Thyroid gland (tissue), 4 donors: ENCODE results near the gene FKRP. TPM values are rescaled to one million over a fixed set of nuclear protein-coding genes. Genes with fewer than 3 reads are reported as not detected.

Source experiments
- DNase-seq, 2 donors: peaks; one replicate each; pipeline ENCODE4 v3.0.0-alpha.2; 2019
- H3K27ac ChIP-seq, 3 donors: fragments of 200-600 bp; sonication (generic); 1 replicate in 2 of 3; 2 replicates in 1 of 3; pipeline ENCODE4 v1.5.1; 2016 to 2019; ENCODE audit warnings: mild to moderate bottlenecking in 1 of 3, moderate library complexity in 1 of 3
- H3K27me3 ChIP-seq: fragments of 200-600 bp; sonication (generic); one replicate; pipeline ENCODE4 v1.5.1; 2019
- H3K36me3 ChIP-seq, 2 donors: fragments of 200-600 bp; sonication (generic); one replicate each; pipeline ENCODE4 v1.5.1; 2016 to 2019
- H3K4me1 ChIP-seq, 2 donors: fragments of 200-600 bp; sonication (generic); one replicate each; pipeline ENCODE4 v1.5.1; 2017 to 2019
- H3K4me3 ChIP-seq, 3 donors: fragments of 200-600 bp; sonication (generic); replicated peaks in 1 of 3; 1 replicate in 2 of 3; 2 replicates in 1 of 3; pipeline ENCODE4 v1.5.1; 2016; ENCODE audit warnings: mild to moderate bottlenecking in 1 of 3
- H3K9me3 ChIP-seq: fragments of 200-600 bp; sonication (generic); one replicate; pipeline ENCODE4 v1.5.1; 2017
- CTCF ChIP-seq, 6 experiments: fragments of 200-600 bp in 3 of 6; fragments of 450-650 bp in 3 of 6; sonication (generic) in 3 of 6; IDR thresholded peaks; one replicate each; pipeline ENCODE4 v1.5.1; 2016 to 2019; ENCODE audit warnings: antibody characterized with exemption in 6 of 6, mild to moderate bottlenecking in 2 of 6, inconsistent platforms in 1 of 6, moderate library complexity in 1 of 6
- POLR2A ChIP-seq, 2 donors: fragments of 450-650 bp; IDR thresholded peaks; one replicate each; pipeline ENCODE4 v1.6.1; 2017; ENCODE audit warnings: antibody characterized with exemption in 2 of 2, mild to moderate bottlenecking in 2 of 2, moderate library complexity in 1 of 2
- WGBS, 2 donors: methylation state at CpG; one replicate each; pipeline ENCODE4 v1.1.5; 2017; 5-methylcytosine and 5-hydroxymethylcytosine counted together
- intact Hi-C: fragments of 100-400 bp; cut with DNase I; formaldehyde crosslinking; loops from one replicate; pipeline ENCODE4 v1.15.1; 2023
- total RNA-seq, 4 donors: library from RNA; depleted of rRNA; stranded (reverse); fragments of >200 nt; gene quantifications; one replicate each; pipeline ENCODE4 v1.2.3, GENCODE V29; 2016

The FKRP gene
- total RNA-seq, 4 donors from 2014 or later = 20.1 to 40.1 (median 23.1) TPM

- 27 to 31% methylated on average over 9 of the region's 9 CpGs for WGBS, 2 donors
- H3K36me3 ChIP-seq = peaks cover 24 to 25% of the 10 kb centered on the region in 2 donors
These were observed 28.1 kb upstream of the FKRP start for GRCh38 chr19:46717716-46718143.

GRCh38 chr19:46718157-46718933, 27.5 kb upstream of the FKRP start:
- Histone ChIP-seq H3K27me3 (no peaks in the 10 kb centered on the region), H3K4me3 (no peak overlapping the region), H3K4me1 (peaks cover 23 to 27% of the 10 kb centered on the region in 2 donors), H3K27ac (peak overlapping the region in 2 of 3 donors; percentile 96 to 98), H3K36me3 (peaks cover 29 to 30% of the 10 kb centered on the region in 2 donors), H3K9me3 (no peaks in the 10 kb centered on the region)
- DNase-seq = peak in 1 of 2 donors; percentile 28
- WGBS, 2 donors = 77 to 81% methylated on average over 10 to 14 of the region's 17 CpGs
- intact Hi-C loops = no loop called here
- TF ChIP-seq CTCF (IDR thresholded peaks at IDR 0.05) (no peak), POLR2A (IDR thresholded peaks at IDR 0.05) (no peak)

More at GRCh38 chr19:46717716-46718143, 28.1 kb upstream of the FKRP start:
- TF ChIP-seq POLR2A (IDR thresholded peaks at IDR 0.05) = no peak
- TF ChIP-seq CTCF (IDR thresholded peaks at IDR 0.05) = no peak
- intact Hi-C loops = no loop called here
- no peaks in the 10 kb centered on the region for H3K27me3 ChIP-seq
- peaks cover 23 to 28% of the 10 kb centered on the region in 2 donors for H3K4me1 ChIP-seq
- DNase-seq = no peak
- peak overlapping the region; percentile 77 to 98 (median 96) for H3K27ac ChIP-seq
- H3K9me3 ChIP-seq = no peaks in the 10 kb centered on the region
- peak overlapping the region; percentile 39 to 94 (median 81) for H3K4me3 ChIP-seq

GRCh38 chr19:46718934-46719622, 26.8 kb upstream of the FKRP start:
- no peak overlapping the region for H3K27ac ChIP-seq
- H3K9me3 ChIP-seq = no peaks in the 10 kb centered on the region
- H3K4me3 ChIP-seq = no peak overlapping the region
- peaks cover 20 to 22% of the 10 kb centered on the region in 2 donors for H3K4me1 ChIP-seq
- 88 to 90% methylated on average over 8 to 13 of the region's 15 CpGs for WGBS, 2 donors
- intact Hi-C loops = no loop called here
- DNase-seq = no peak
- H3K36me3 ChIP-seq = peaks cover 29 to 38% of the 10 kb centered on the region in 2 donors
- no peaks in the 10 kb centered on the region for H3K27me3 ChIP-seq
- TF ChIP-seq CTCF (IDR thresholded peaks at IDR 0.05) = no peak
- TF ChIP-seq POLR2A (IDR thresholded peaks at IDR 0.05) = no peak

- H3K36me3 ChIP-seq = peaks cover 36 to 45% of the 10 kb centered on the region in 2 donors
- no peak overlapping the region for H3K27ac ChIP-seq
- peaks cover 17 to 22% of the 10 kb centered on the region in 2 donors for H3K4me1 ChIP-seq
- no peak overlapping the region for H3K4me3 ChIP-seq
- H3K9me3 ChIP-seq = no peaks in the 10 kb centered on the region
- WGBS, 2 donors = 86% methylated on average over 20 to 23 of the region's 25 CpGs
- intact Hi-C loops = no loop called here
- no peaks in the 10 kb centered on the region for H3K27me3 ChIP-seq
- no peak for TF ChIP-seq POLR2A (IDR thresholded peaks at IDR 0.05)
- no peak for TF ChIP-seq CTCF (IDR thresholded peaks at IDR 0.05)
- no peak for DNase-seq
These were observed 26.0 kb upstream of the FKRP start for GRCh38 chr19:46719629-46720502.
